GM12891 (cell line): ENCODE measurements around the gene UBE2D1.

Experiments used
- POLR2A ChIP-seq: IDR thresholded peaks from 2 replicates; pipeline ENCODE4 v1.6.1; 2011; ENCODE audit warnings: low read depth, low read length, control low read depth
- POLR2AphosphoS5 ChIP-seq: IDR thresholded peaks from 2 replicates; pipeline ENCODE4 v1.6.1; 2011; ENCODE audit warnings: low read depth, low read length, control low read depth
- POU2F2 ChIP-seq: IDR thresholded peaks from 2 replicates; pipeline ENCODE4 v1.6.1; 2011; ENCODE audit warnings: low read depth, mild to moderate bottlenecking, control low read depth, low read length, moderate library complexity
- SPI1 ChIP-seq: IDR thresholded peaks from 2 replicates; pipeline ENCODE4 v1.6.1; 2011; ENCODE audit warnings: low read depth, low read length, control low read depth
- TAF1 ChIP-seq: IDR thresholded peaks from 2 replicates; pipeline ENCODE4 v1.6.1; 2011; ENCODE audit warnings: low read depth, low read length, control low read depth

DNA sequence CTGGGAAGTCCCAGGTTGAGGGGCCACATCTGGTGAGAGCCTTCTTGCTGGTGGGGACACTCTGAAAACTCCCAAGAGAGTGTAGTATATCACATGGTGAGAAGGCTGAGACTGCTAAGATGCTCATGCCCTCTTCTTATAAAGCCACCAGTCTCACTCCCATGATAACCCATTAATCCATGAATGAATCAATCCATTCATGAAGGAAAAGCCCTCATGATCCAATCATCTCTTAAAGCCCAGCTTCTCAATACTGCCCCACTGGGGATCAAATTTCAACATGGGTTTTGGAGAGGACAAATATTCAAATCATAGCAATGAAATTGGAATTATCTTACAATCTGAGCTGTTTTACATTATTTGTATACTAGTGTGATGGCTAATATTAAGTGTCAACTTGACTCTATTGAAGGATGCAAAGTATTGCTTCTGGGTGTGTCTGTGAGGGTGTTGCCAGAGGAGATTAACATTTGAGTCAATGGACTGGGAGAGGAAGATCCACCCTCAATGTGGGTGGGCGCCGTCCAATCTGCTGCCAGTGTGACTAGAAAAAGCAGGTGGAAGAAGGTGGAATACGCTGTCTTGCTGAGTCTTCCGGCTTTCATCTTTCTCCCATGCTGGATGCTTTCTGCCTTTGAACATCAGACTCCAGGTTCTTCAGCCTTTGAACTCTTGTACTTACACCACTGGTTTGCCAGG lies 14.3 kb upstream of the UBE2D1 start:
- no peak for TF ChIP-seq POLR2AphosphoS5
- TF ChIP-seq POLR2A: no peak
- TF ChIP-seq POU2F2: no peak
- no peak for TF ChIP-seq TAF1
- TF ChIP-seq SPI1: no peak
